HUES6 (cell line): ENCODE data around the gene ATP8B1.
"Not testable (repeated sequence)": the region's sequence is repeated elsewhere in the genome, so short reads cannot be mapped to it uniquely, and the experiment has no call there.

Experiments used
- H3K27ac ChIP-seq: 2 replicates; pipeline ENCODE4 v1.7.0; 2013; ENCODE audit warnings: low read depth, mild to moderate bottlenecking, low read length, inconsistent platforms
- H3K27me3 ChIP-seq: 2 replicates; pipeline ENCODE4 v1.6.1; 2013; ENCODE audit warnings: low read length; ENCODE audit not compliant: control insufficient read depth, insufficient read depth
- H3K36me3 ChIP-seq: 2 replicates; pipeline ENCODE4 v1.6.1; 2013; ENCODE audit warnings: low read length; ENCODE audit not compliant: control insufficient read depth, insufficient read depth
- H3K4me1 ChIP-seq: 2 replicates; pipeline ENCODE4 v1.6.1; 2013; ENCODE audit warnings: low read length; ENCODE audit not compliant: control insufficient read depth, insufficient read depth
- H3K4me3 ChIP-seq: 2 replicates; pipeline ENCODE4 v1.5.1; 2013; ENCODE audit warnings: low read depth, low read length
- H3K9ac ChIP-seq: one replicate; pipeline ENCODE4 v1.6.1; 2013; ENCODE audit warnings: mild to moderate bottlenecking, low read length
- H3K9me3 ChIP-seq: 2 replicates; pipeline ENCODE4 v1.6.1; 2013; ENCODE audit warnings: low read depth, low read length; ENCODE audit not compliant: control insufficient read depth, insufficient read depth

The ATP8B1 gene

DNA sequence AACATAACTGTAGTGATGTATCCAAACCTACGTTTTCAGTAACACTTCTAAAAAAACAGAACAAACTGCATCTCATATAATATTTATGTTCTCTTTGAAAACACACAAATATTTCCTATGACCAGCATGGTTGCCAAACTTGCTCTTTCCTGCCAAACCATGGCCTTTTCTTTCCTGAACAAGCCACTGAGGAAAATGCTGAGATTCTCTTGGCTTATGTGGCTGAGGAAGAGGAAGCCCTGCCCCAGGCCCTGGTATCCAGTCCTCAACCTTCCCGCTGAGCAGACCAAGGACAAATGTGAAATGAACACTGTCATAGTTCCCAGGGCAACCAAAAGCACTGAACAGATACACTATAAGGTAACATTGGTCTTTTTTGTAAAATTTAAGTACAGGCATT, 145.6 kb downstream of the ATP8B1 start:
- H3K9ac ChIP-seq: no peak overlapping the region
- H3K27ac ChIP-seq: no peak overlapping the region
- peaks cover 14% of the 10 kb centered on the region for H3K9me3 ChIP-seq
- H3K36me3 ChIP-seq: peaks cover 9% of the 10 kb centered on the region
- no peaks in the 10 kb centered on the region for H3K4me1 ChIP-seq
- no peaks in the 10 kb centered on the region for H3K27me3 ChIP-seq
- H3K4me3 ChIP-seq: no peak overlapping the region

GRCh38 chr18:57655740-57656139, 147.4 kb downstream of the ATP8B1 start:
- H3K9me3 ChIP-seq: peaks cover 14% of the 10 kb centered on the region
- H3K9ac ChIP-seq: no peak overlapping the region
- no peaks in the 10 kb centered on the region for H3K27me3 ChIP-seq
- H3K27ac ChIP-seq: no peak overlapping the region
- no peaks in the 10 kb centered on the region for H3K4me1 ChIP-seq
- peaks cover 9% of the 10 kb centered on the region for H3K36me3 ChIP-seq
- no peak overlapping the region for H3K4me3 ChIP-seq

GRCh38 chr18:57651914-57652313, 151.2 kb downstream of the ATP8B1 start:
- H3K27ac ChIP-seq: no peak overlapping the region
- H3K27me3 ChIP-seq: no peaks in the 10 kb centered on the region
- peaks cover 14% of the 10 kb centered on the region for H3K9me3 ChIP-seq
- no peak overlapping the region for H3K9ac ChIP-seq
- H3K36me3 ChIP-seq: peaks cover 9% of the 10 kb centered on the region
- no peaks in the 10 kb centered on the region for H3K4me1 ChIP-seq
- no peak overlapping the region for H3K4me3 ChIP-seq

GRCh38 chr18:57649556-57650500, 153.3 kb downstream of the ATP8B1 start:
- H3K27ac ChIP-seq: no peak overlapping the region
- H3K4me1 ChIP-seq: no peaks in the 10 kb centered on the region
- peaks cover 2% of the 10 kb centered on the region; the same call in 1 of the 2 replicates for H3K9me3 ChIP-seq
- H3K9ac ChIP-seq: no peak overlapping the region
- no peak overlapping the region for H3K4me3 ChIP-seq
- H3K27me3 ChIP-seq: no peaks in the 10 kb centered on the region
- peaks cover 3% of the 10 kb centered on the region; the same call in 1 of the 2 replicates for H3K36me3 ChIP-seq

GRCh38 chr18:57648414-57648813, 154.7 kb downstream of the ATP8B1 start:
- Histone ChIP-seq H3K4me3 (no peak overlapping the region), H3K27ac (no peak overlapping the region), H3K27me3 (no peaks in the 10 kb centered on the region), H3K9ac (no peak overlapping the region), H3K9me3 (no peaks in the 10 kb centered on the region), H3K36me3 (no peaks in the 10 kb centered on the region), H3K4me1 (no peaks in the 10 kb centered on the region)

DNA sequence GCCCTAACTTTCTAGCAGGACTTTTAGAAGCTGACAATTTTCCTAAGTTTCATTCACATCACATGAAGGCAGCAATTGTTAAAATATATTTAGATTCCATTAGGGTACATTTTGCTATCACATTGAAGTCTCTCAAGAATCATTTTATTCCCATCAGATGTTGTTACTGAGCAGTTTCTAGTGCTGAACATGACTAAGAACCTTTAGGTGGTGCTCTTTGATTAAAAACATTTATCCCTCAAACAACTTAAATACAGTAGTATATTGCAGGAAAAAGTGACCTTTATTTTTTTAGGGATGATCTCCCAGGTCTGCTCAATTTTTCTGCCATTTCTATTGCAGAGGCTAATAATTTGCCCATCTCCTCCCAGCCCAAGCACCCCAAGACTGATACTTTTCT, 158.6 kb downstream of the ATP8B1 start:
- Histone ChIP-seq H3K36me3 (peaks cover 8% of the 10 kb centered on the region), H3K4me1 (no peaks in the 10 kb centered on the region), H3K27me3 (no peaks in the 10 kb centered on the region), H3K9ac (no peak overlapping the region), H3K9me3 (no peaks in the 10 kb centered on the region), H3K27ac (no peak overlapping the region), H3K4me3 (no peak overlapping the region)

DNA sequence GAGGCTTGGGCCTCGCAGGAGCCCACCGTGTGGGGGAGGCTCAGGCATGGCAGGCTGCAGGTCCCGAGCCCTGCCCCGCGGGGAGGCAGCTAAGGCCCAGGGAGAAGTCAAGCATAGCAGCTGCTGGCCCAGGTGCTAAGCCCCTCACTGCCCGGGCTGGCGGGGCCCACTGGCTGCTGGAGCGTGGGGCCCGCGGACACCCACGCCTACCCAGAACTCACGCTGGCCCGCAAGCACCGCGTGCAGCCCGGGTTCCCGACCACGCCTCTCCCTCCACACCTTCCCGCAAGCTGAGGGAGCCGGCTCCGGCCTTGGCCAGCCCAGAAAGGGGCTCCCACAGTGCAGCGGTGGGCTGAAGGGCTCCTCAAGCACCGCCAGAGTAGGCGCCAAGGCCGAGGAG, 159.4 kb downstream of the ATP8B1 start:
- H3K4me1 ChIP-seq, H3K9ac ChIP-seq, H3K36me3 ChIP-seq, H3K27me3 ChIP-seq, H3K9me3 ChIP-seq, H3K27ac ChIP-seq, H3K4me3 ChIP-seq: not testable (repeated sequence)

DNA sequence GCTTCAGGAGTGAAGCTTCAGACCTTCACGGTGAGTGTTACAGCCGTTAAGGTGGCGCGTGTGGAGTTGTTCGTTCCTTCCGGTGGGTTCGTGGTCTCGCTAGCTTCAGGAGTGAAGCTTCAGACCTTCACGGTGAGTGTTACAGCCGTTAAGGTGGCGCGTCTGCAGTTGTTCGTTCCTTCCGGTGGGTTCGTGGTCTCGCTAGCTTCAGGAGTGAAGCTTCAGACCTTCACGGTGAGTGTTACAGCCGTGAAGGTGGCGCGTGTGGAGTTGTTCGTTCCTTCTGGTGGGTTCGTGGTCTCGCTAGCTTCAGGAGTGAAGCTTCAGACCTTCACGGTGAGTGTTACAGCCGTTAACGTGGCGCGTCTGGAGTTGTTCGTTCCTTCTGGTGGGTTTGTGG, 160.7 kb downstream of the ATP8B1 start:
- not testable (repeated sequence) for H3K36me3 ChIP-seq, H3K4me1 ChIP-seq, H3K27ac ChIP-seq, H3K9ac ChIP-seq, H3K27me3 ChIP-seq, H3K4me3 ChIP-seq, H3K9me3 ChIP-seq

DNA sequence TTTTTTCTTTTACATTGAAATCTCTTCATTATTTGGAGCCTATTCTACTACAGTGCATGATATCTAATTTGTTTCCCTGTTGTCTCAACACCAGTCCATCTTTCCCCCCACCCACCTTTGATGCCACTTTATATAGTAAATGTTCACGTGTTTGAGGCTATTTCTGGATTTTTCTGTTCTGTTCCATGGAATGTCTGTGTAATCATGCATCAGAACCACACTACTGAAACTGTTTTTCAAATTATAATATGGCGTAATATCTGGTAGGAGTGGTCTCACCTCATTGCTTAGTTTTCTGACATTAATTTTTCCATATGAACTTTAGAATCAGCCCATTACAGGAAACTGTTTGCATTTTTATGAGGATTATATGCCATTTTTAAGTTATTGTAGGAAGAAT, 162.4 kb downstream of the ATP8B1 start:
- Histone ChIP-seq H3K36me3 (peaks cover 8% of the 10 kb centered on the region), H3K27me3 (no peaks in the 10 kb centered on the region), H3K9me3 (no peaks in the 10 kb centered on the region), H3K4me1 (no peaks in the 10 kb centered on the region), H3K9ac (no peak overlapping the region), H3K27ac (no peak overlapping the region), H3K4me3 (no peak overlapping the region)

GRCh38 chr18:57640236-57640635, 162.9 kb downstream of the ATP8B1 start:
- Histone ChIP-seq H3K36me3 (peaks cover 8% of the 10 kb centered on the region), H3K4me1 (no peaks in the 10 kb centered on the region), H3K9me3 (no peaks in the 10 kb centered on the region), H3K4me3 (no peak overlapping the region), H3K9ac (no peak overlapping the region), H3K27ac (no peak overlapping the region), H3K27me3 (no peaks in the 10 kb centered on the region)

DNA sequence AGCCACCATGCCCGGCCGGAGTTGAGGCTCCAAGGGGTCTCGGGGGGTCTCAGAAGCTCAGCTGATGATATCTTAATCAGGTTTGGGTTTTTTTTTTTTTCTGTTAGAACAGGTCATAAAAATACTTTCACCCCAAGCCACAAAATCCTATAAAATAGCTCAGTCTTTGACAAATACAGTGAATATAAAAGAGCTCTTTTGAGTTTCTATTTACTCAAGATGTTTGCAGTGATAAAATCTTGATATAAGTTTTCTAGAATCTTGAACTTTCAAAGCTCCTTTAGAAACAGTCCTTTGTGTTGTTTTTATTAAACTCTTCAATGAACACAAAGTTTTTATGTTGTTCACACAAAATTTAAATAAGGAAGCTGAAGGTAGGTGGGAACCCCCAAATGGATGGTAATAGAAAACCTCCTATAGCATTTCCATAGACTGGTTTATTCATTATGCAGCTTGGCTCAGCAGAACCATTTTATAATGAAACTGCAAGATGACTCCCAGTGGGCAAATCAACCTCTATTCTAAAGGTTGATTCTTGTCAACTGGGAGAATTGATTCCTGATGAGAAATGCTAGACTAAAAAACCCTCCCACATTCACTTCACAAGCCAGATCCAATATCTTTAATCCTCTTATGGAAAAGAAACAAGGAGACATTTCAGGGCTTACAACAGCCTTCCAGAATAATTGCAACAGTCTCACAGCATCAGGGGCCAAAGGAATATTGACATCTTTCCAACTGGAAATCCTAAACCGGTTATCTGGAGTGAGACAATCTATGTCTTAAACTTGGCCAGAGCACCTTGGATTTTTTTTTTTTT, 167.9 kb downstream of the ATP8B1 start:
- Histone ChIP-seq H3K27me3 (no peaks in the 10 kb centered on the region), H3K4me1 (no peaks in the 10 kb centered on the region), H3K9me3 (no peaks in the 10 kb centered on the region), H3K36me3 (0 out of 2 replicates have a peak, but pooled peaks cover 3% of the 10 kb centered on the region), H3K4me3 (no peak overlapping the region), H3K9ac (no peak overlapping the region), H3K27ac (no peak overlapping the region)
